ENCODE measurements around the gene CHD9. TPM values are rescaled to one million over a fixed set of nuclear protein-coding genes. Genes with fewer than 3 reads are reported as not detected.
"Not testable (repeated sequence)": the region's sequence is repeated elsewhere in the genome, so short reads cannot be mapped to it uniquely, and the experiment has no call there.

Gene CHD9
- total RNA-seq, 1 donor from 2014 or later = 126 TPM

DNA sequence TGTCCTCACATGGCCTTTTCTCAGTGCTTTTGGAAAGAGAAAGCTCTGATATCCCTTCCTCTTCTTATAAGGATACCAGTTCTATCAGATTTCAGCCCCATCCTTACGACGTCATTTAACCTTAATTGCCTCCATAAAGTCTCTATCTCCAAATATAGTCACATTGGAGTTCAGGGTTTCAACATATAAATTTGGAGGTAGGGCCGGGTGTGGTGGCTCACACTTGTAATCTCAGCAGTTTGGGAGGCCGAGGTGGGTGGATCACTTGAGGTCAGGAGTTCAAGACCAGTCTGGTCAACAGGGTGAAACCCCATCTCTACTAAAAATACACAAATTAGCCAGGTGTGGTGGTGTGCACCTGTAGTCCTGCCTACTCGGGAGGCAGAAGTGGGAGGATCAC lies 7.3 kb upstream of the CHD9 start:
- DNase-seq = not testable (repeated sequence)

DNA sequence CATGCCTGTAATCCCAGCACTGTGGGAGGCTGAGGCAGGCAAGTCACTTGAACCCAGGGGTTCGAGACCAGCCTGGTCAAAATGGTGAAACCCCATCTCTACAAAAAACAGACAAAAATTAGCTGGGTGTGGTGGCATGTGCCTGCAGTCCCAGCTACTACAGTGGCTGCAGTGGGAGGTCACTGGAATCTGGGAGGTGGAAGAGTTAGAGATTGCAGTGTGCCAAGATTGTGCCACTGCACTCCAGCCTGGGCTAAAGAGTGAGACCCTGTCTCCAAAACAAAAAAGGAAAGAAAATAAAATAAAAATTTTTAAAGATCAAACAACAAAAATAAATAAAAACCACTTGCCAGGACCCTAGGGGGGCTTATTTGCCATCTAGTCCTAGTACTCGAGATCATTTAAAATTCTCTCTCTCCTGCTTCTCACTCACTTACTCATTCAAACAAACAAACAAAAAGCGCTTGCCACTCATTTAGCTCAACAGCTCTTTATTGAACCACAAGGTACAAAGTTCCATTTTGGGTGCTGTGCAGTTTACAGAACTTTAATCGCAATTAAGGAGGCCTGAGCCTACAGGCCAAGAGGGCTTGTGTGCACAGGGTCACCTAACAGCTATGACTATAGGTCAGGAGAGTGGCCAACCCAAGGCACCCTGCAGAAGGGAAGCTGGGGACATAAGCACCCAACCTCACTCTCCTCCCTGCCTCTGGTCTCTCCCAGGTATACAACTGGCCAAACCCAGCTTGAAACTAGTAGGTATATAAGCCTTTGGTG lies 6.5 kb upstream of the CHD9 start:
- no peak for DNase-seq

GRCh38 chr16:53051255-53051654 lies 3.5 kb upstream of the CHD9 start:
- DNase-seq = not testable (repeated sequence)

GRCh38 chr16:53052519-53053501 lies 2.0 kb upstream of the CHD9 start, which contains the start of gene CHD9NB:
TSS of gene CHD9NB (minus strand) at chr16:53052897. CDS start at chr16:53044158, 8,739 bp downstream.
- DNase-seq = peak; percentile 30

GRCh38 chr16:53053967-53054669 lies 673 bp upstream of the CHD9 start:
- DNase-seq = peak; percentile 55

GRCh38 chr16:53055541-53056391 lies 975 bp downstream of the CHD9 start:
- DNase-seq = peak; percentile 71

DNA sequence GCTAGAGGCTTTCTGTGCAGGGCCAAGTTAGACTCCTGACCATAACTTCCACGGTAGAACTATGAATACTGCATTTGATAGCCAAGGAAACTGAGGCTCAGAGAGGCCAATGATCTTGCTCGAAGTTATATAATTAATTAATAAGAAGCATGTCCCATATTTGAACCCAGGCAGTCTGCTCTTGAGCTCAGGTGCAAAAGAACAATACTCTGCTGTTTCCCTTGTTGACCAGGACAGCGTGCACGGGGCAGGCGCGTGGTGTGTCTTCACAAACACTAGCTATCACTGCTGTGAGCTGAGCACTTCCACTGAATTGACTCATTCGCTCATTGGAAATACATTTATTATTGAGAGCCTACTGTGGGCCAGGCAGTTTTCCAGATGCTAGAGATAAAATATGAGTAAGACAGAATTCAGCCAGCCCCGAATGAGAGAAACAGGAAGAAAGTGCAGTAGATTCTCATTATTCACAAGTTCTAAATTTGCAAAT lies 1.6 kb downstream of the CHD9 start:
- no peak for DNase-seq

- no peak for DNase-seq
Measured at GRCh38 chr16:53057658-53058057, 2.9 kb downstream of the CHD9 start.

DNA sequence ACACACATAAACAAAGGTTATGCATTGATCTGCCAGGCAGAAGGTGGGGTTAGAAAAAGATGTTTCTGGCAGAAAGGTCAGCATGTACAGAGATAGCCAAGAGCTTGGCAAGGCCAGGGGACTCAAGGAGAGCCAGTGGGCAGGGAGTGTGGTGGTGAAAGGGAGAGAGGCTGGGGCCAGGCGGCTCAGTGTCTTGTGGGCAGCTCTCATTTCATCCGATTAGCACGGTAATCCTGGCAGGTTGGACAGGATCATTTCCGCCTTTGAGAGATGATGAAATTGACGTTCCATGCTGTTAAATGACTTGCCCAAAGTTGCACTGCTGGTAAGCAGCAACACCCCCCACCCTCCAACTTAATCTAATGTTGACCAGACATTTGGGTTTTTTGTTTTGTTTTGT lies 3.6 kb downstream of the CHD9 start:
- no peak for DNase-seq

DNA sequence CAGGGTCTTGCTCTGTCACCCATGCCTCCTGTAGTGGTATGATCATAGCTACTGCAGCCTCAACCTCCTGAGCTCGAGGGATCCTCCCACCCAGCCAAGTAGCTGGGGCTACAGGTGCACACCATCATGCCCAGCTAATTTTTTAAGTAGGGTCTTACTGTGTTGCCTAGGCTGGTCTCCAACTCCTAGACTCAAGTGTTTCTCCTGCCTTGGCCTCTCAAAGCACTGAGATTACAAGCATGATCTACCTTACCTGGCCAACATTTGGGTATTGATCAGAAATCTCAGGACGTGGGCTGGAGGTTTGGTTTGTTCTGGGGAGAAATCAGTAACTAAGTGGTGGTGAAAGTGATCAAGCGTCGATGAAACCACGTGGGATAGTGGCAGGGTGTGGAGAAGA lies 4.1 kb downstream of the CHD9 start:
- no peak for DNase-seq

DNA sequence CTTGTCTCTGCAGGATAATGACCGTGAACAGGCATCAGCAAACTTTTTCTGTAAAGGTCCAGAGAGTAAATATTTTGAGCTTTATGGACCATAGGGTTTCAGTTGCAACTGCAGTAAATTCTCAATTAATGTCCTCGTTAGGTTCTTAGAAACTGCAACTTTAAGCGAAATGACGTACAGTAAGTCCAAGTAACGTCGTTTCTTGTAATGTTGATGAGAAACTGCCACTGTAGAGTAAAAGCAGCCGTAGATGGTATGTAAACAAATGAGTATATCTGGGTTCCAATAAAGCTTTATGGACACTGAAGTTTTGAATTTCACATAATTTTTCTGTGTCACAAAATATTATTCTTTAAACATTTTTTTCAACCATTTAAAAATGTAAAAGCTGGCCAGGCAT lies 4.9 kb downstream of the CHD9 start:
- DNase-seq = no peak

DNA sequence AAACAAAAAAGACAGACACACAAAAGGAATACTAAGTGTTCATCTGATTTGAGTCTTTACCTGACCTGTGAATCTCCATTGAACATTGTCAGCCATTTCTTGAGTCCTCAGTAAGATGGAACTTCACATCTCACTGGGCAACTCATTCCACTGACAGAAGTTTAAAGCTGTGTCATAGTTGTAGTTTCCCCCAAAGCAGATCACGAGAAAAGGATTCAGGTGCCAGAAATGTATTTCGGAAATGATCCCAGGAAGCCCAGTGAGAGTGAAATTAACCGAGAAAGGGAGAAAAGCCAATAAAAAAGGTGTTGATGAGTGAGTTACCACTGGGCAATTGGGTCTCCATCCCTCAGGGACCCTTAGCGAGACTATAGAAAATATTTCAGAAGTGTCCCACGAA lies 6.5 kb downstream of the CHD9 start:
- DNase-seq = no peak

GRCh38 chr16:53061701-53062159 lies 6.9 kb downstream of the CHD9 start:
- DNase-seq = no peak

DNA sequence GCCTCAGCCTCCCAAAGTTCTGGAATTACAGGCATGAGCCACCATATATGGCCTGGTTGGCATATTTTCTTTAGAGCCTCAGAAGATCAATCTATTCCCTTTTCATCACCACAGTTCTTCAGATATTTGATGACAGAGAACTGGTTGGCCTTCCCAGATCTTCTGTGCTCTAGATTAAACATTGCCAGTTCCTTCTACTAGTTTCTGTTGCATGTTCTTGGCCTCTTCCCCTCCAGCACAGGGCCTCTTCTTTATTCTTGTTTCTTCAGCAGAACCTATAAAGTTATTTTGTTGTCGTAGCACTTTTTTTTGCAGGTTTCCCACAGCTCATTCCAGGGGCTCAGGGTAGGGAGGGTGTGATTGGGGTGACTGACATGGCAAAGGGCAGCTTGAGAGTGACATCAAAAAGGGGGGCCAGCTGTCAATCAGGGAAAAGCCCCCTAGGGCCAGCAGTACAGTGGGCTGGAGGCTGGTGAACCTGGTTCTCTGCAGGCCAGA lies 9.3 kb downstream of the CHD9 start:
- DNase-seq = no peak

GRCh38 chr16:53065461-53066061 lies 10.8 kb downstream of the CHD9 start:
- DNase-seq = peak; percentile 79

- no peak for DNase-seq
Measured at GRCh38 chr16:53067675-53068074, 12.9 kb downstream of the CHD9 start.

DNA sequence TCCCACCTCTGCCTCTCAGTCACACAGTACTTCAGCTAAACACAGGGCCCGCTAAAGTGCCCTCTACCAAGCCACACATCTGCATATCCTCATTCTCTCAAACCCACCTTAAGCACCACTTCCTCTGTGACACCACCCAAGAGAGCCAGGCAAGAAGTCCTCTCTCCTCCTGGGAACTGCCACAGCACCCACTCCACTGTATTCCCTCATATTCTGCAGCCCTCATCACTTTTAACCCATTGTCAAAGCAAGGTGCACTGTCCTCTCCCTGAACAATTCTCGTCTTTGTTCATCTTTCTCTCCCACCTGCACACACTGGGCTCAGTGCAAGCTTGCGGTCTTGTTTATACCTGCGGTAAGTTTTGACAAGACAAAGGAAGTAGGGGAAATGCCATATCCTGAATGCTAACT lies 13.6 kb downstream of the CHD9 start:
- no peak for DNase-seq

DNA sequence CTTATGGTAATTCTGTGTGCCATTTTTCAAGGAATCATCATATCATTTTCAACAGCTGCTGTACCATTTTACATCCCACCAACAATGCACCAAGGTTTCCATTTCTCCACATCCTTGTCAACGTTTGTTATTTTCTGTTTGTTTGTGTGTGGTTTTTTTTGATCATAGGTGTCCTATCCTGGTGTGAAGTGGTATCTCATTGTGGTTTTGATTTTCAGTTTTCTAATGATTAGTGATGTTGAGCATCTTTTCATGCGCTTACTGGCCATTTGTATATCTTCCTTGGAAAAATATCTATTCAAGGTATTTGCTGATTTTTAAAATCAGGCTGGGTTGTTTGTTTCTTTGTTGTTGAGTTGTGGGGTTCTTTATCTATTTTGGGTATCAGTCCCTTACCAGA lies 15.0 kb downstream of the CHD9 start:
- DNase-seq = no peak

DNA sequence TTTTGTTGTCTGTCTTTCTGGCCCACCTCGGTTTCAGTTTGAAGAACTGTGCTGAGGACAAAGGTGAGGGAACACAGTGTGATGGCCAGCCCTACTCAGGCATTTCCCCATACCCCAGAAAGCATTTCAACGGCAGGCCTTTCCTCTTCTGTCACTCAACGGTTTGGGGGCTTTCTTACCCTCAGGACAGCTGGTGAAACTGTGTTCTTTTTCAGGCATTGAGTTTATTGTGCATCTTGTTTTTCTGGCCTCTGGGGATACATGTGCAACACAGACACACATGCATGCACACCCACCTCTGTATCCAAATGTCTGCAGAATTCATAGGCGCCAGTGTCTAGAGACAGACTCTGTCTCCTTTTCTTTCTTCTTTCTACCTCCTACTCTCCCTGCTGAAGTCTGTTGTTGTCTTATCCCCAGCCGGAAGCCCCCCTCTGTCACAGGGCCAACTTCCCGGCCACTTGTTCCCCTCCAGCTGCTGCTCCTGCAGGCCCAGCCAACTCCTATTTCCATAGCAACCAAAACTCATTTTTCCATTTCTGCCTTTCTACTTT lies 17.0 kb downstream of the CHD9 start:
- peak; percentile 99 for DNase-seq

GRCh38 chr16:53073022-53073421 lies 18.2 kb downstream of the CHD9 start:
- DNase-seq = no peak
